ENCODE data around the gene VIPR2. TPM values are rescaled to one million over a fixed set of nuclear protein-coding genes. Genes with fewer than 3 reads are reported as not detected.
"Not testable (repeated sequence)": the region's sequence is repeated elsewhere in the genome, so short reads cannot be mapped to it uniquely, and the experiment has no call there.

VIPR2 gene
- total and polyA plus RNA-seq, 2 experiments from 2014 or later, result 1.3 to 2.7 TPM

- TF ChIP-seq ZNF462 (CRISPR knock-in tag; IDR thresholded peaks at IDR 0.05) (no peak), ZNF114 (CRISPR knock-in tag; IDR thresholded peaks at IDR 0.05) (no peak)
Observed at GRCh38 chr7:158999496-158999895, 145.2 kb downstream of the VIPR2 start (continued).

GRCh38 chr7:158998261-158998660 is 146.4 kb downstream of the VIPR2 start:
- Mint-ChIP-seq H3K27me3 (ENCODE audit: insufficient read depth, low read depth, poor library complexity) (peaks cover 14% of the 10 kb centered on the region), H3K36me3 (ENCODE audit: low read depth) (peaks cover 17% of the 10 kb centered on the region), H3K9me3 (peaks cover 72% of the 10 kb centered on the region)
- not testable (repeated sequence) for H3K4me1 Mint-ChIP-seq; H3K36me3 ChIP-seq (ENCODE audit: insufficient read depth); H3F3A ChIP-seq (replicated peaks; ENCODE audit: low read depth); DNase-seq (ENCODE audit: low spot score); H3K27ac ChIP-seq (ENCODE audit: low read depth); H3K4me1 ChIP-seq (ENCODE audit: insufficient read depth); H4K20me1 ChIP-seq (replicated peaks; ENCODE audit: insufficient read depth); H3K4me3 Mint-ChIP-seq; H3K27ac Mint-ChIP-seq; H3K4me3 ChIP-seq; H3K79me2 ChIP-seq (replicated peaks; ENCODE audit: insufficient read depth); H3K4me2 ChIP-seq; H3K9me2 ChIP-seq (ENCODE audit: insufficient read depth); H2AFZ ChIP-seq; ATAC-seq
- H3K27me3 ChIP-seq (ENCODE audit: insufficient read depth), result peaks cover 41% of the 10 kb centered on the region

- no peaks in the 10 kb centered on the region for H3K9me2 ChIP-seq (ENCODE audit: insufficient read depth)
- Mint-ChIP-seq H3K9me3 (peaks cover 73% of the 10 kb centered on the region), H3K27me3 (ENCODE audit: insufficient read depth, low read depth, poor library complexity) (peaks cover 17% of the 10 kb centered on the region), H3K4me1 (no peaks in the 10 kb centered on the region; the same call in 2 of the 3 replicates), H3K27ac (no peak overlapping the region), H3K36me3 (ENCODE audit: low read depth) (peaks cover 17% of the 10 kb centered on the region), H3K4me3 (no peak overlapping the region)
- H3K4me1 ChIP-seq (ENCODE audit: insufficient read depth), result peaks cover 6% of the 10 kb centered on the region
- H3K36me3 ChIP-seq (ENCODE audit: insufficient read depth), result no peaks in the 10 kb centered on the region
- peak overlapping the region; percentile 50 for H3K4me3 ChIP-seq
- ATAC-seq (no peak), DNase-seq (ENCODE audit: low spot score) (no peak)
- H2AFZ ChIP-seq, result peak overlapping the region; percentile 94
- no peaks in the 10 kb centered on the region for H3K79me2 ChIP-seq (replicated peaks; ENCODE audit: insufficient read depth)
- H3K27me3 ChIP-seq (ENCODE audit: insufficient read depth), result peaks cover 47% of the 10 kb centered on the region
- no peaks in the 10 kb centered on the region for H3F3A ChIP-seq (replicated peaks; ENCODE audit: low read depth)
- no peaks in the 10 kb centered on the region for H4K20me1 ChIP-seq (replicated peaks; ENCODE audit: insufficient read depth)
- H3K4me2 ChIP-seq, result peak overlapping the region; percentile 77
- H3K27ac ChIP-seq (ENCODE audit: low read depth), result no peak overlapping the region
- TF ChIP-seq POLR2AphosphoS5 (IDR thresholded peaks at IDR 0.05; ENCODE audit: low read depth) (no peak), CREB1 (CRISPR knock-in tag; IDR thresholded peaks at IDR 0.05; ENCODE audit: low read depth) (no peak), EZH2phosphoT487 (IDR thresholded peaks at IDR 0.05; ENCODE audit: unreplicated experiment) (no peak), EZH2 (IDR thresholded peaks at IDR 0.05; ENCODE audit: low read depth, unreplicated experiment) (no peak)
Observed at GRCh38 chr7:158997471-158997870, 147.2 kb downstream of the VIPR2 start.

Measured in GM23338 (cell line).